Mucosa of descending colon (tissue), 3 donors: ENCODE data around the gene PKIG. TPM values are rescaled to one million over a fixed set of nuclear protein-coding genes. Genes with fewer than 3 reads are reported as not detected.

ENCODE experiments used
- ATAC-seq: fragments of 200-7000 bp; cut with Tn5 transposase; one replicate; pipeline ENCODE4 v1.9.1; 2020; ENCODE audit warnings: mild to moderate bottlenecking, moderate library complexity
- DNase-seq, 3 donors: peaks; one replicate each; pipeline ENCODE4 v3.0.0-alpha.2; 2020
- H3K36me3 ChIP-seq: fragments of 200-600 bp; one replicate; pipeline ENCODE4 v1.8.0; 2021; ENCODE audit warnings: low read depth, mild to moderate bottlenecking
- H3K4me1 ChIP-seq: fragments of 200-600 bp; one replicate; pipeline ENCODE4 v1.8.0; 2021; ENCODE audit warnings: low read depth, mild to moderate bottlenecking
- H3K4me3 ChIP-seq: fragments of 200-600 bp; one replicate; pipeline ENCODE4 v1.8.0; 2021; ENCODE audit warnings: mild to moderate bottlenecking
- H3K9me3 ChIP-seq: fragments of 200-600 bp; one replicate; pipeline ENCODE4 v1.8.0; 2021; ENCODE audit warnings: mild to moderate bottlenecking
- intact Hi-C, 2 donors: fragments of 100-400 bp; cut with DNase I in 1 of 2; cut with micrococcal nuclease in 1 of 2; formaldehyde crosslinking; loops; one replicate each; pipeline versions ENCODE4 v1.11.0 to v1.11.1; 2022; cut with DNase I, micrococcal nuclease
- long read RNA-seq, 2 donors: library from polyadenylated mRNA; unstranded; transcript quantifications; one replicate each; pipeline ENCODE4 v2.0.0, GENCODE V29; 2019 to 2021
- total RNA-seq, 3 donors: library from RNA; stranded (reverse); fragmentation: NEBNext Ultra II Directional in 2 of 3; extraction: Animal tissue kit (Norgen Biotek cat#: 25700) in 2 of 3; gene quantifications; one replicate each; pipeline versions ENCODE4 v1.2.1 to v1.2.4, GENCODE V29; 2021 to 2023
- TF ChIP-seq, protein P1 (sequence below): fragments of 200-600 bp; IDR thresholded peaks from one replicate; pipeline ENCODE4 v1.8.0; 2022; ENCODE audit warnings: antibody characterized with exemption, mild to moderate bottlenecking
- donor health status: DM: no; HTN: no; CAD: no; lungs with moderate emphysema.
- donor health status: DM: no; HTN: no; CAD: no.
- donor health status: DM: no; HTN: yes; CAD: no.

The PKIG gene
- total RNA-seq: 100 to 1,000 TPM in 1 of 3 donors, 10 to 100 TPM in 2; 39.9 to 101 (median 42.4) TPM
- long read RNA-seq, donor 1, transcript PKIG-202 (4 exons, 1,180 nt): minor isoform, 16 of 156 reads
- long read RNA-seq, donor 1, transcript PKIG-206 (5 exons, 1,338 nt): minor isoform, 15 of 156 reads
- long read RNA-seq, donor 1, transcript PKIG-207 (4 exons, 1,191 nt): major isoform, 91 of 156 reads
- long read RNA-seq, donor 1, partial matches to known transcripts: 6 of 156 reads
- long read RNA-seq, donor 1, other reads (novel, unspliced or antisense): 28 of 156 reads
- long read RNA-seq, donor 2, transcript PKIG-207 (4 exons, 1,191 nt): major isoform, 15 of 32 reads
- long read RNA-seq, donor 2, partial matches to known transcripts: 4 of 32 reads
- long read RNA-seq, donor 2, other reads (novel, unspliced or antisense): 8 of 32 reads

DNA sequence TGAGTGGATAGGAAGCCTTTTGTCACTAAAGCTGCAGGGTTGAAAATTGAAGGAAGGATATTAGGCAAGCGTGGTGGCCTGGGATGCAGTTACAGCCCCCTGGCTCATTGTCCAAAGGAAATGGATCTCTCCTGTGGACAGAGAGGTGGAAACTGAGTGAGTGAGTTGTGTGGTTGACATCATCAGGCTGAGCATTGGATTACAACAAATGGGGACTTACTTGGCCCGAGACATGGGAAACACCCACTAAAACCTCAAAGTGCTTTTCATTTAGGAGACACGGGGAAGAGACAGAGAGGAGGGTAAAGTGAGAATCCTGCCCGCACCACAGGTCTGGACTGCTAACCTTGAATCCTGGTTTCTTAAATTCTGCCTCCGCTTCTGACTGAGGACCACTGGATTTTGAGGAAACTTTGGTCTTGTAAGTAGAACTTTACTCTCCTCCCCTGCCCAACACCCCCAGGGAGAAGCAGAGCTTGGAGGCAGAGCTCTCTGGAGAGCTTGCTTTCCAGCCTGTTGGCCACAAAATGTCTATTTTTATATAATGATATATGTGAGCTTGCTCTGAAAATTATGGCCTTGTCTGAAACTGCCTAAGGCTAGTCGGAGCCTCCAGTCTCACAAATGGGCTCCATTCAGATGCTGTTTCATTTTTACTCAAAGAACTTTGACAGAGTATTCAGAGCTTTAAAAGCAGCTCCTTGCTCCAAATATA, at the start of gene PKIG:
Gene PKIG, plus strand, starts transcription at position 269 of the 715 bp plus-strand sequence. CDS start 31,978 bp downstream, outside the sequence.
- intact Hi-C loops: no loop called here
- ATAC-seq (peak; percentile 31), DNase-seq (no peak)
- Histone ChIP-seq H3K4me3 (no peak within 1 kb of the TSS), H3K4me1 (no peaks in the 10 kb centered on the region), H3K9me3 (no peaks in the 10 kb centered on the region), H3K36me3 (no peaks in the 10 kb centered on the region)
- TF ChIP-seq, protein P1, sequence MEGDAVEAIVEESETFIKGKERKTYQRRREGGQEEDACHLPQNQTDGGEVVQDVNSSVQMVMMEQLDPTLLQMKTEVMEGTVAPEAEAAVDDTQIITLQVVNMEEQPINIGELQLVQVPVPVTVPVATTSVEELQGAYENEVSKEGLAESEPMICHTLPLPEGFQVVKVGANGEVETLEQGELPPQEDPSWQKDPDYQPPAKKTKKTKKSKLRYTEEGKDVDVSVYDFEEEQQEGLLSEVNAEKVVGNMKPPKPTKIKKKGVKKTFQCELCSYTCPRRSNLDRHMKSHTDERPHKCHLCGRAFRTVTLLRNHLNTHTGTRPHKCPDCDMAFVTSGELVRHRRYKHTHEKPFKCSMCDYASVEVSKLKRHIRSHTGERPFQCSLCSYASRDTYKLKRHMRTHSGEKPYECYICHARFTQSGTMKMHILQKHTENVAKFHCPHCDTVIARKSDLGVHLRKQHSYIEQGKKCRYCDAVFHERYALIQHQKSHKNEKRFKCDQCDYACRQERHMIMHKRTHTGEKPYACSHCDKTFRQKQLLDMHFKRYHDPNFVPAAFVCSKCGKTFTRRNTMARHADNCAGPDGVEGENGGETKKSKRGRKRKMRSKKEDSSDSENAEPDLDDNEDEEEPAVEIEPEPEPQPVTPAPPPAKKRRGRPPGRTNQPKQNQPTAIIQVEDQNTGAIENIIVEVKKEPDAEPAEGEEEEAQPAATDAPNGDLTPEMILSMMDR: no peak

GRCh38 chr20:44532981-44533331, 49.4 kb upstream of the PKIG start:
- H3K9me3 ChIP-seq: no peaks in the 10 kb centered on the region
- DNase-seq: no peak
- H3K4me3 ChIP-seq: no peak overlapping the region
- H3K4me1 ChIP-seq: peaks cover 35% of the 10 kb centered on the region
- ATAC-seq: no peak
- H3K36me3 ChIP-seq: no peaks in the 10 kb centered on the region
- intact Hi-C loops: loop anchor here (5.0 to 10.0 kb wide), 2 partner anchors 69 to 72 kb away; no protein-coding TSS in a partner anchor
- TF ChIP-seq, protein P1: no peak

DNA sequence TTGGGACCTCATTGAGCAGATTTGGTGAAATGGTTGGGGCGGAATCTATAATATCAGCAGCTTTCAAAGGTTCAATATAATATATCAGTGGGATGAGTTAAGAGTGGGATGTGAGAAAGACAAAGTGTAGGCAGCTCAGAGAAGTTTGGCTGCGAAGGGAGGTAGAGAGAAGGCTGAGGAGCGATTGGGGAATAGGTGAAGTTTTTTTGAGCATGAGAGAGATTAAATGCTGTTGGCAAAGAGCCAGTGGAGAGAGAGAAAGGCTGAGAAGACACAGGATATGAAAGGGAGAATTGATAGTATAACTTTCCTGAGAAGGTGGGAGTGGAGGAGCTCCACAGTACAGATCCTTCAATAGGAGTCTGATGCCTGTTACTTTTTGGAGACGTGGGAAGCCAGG, 48.5 kb upstream of the PKIG start:
- no peak for DNase-seq
- Histone ChIP-seq H3K9me3 (no peaks in the 10 kb centered on the region), H3K4me3 (no peak overlapping the region), H3K4me1 (peaks cover 35% of the 10 kb centered on the region), H3K36me3 (no peaks in the 10 kb centered on the region)
- TF ChIP-seq, protein P1: no peak
- intact Hi-C loops: loop anchor here (5.0 to 10.0 kb wide), 2 partner anchors 68 to 71 kb away; no protein-coding TSS in a partner anchor
- ATAC-seq: no peak

DNA sequence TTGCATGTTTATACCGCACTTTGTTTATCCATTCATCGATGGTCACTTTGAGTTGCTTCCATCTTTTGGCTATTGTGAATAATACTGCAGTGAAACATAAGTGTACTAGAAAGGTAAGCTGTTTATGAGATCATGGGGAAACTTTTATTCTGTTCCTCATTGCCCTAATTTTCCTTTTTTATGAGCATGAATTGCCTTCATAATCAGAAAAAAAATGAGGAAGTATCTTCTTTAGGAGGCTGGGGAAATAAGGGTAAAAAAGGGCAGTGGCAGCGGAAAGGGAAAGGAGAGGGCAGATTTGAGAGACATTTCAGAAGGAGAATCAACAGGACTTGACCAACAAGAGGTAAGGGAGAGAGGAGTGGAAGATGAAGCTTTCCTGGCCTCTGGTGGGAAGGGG, 46.2 kb upstream of the PKIG start:
- peak; percentile 74 for ATAC-seq
- no peaks in the 10 kb centered on the region for H3K9me3 ChIP-seq
- intact Hi-C loops: loop anchor here in 1 of 2 donors (10.0 kb wide), 1 partner anchor 69 kb away; no protein-coding TSS in a partner anchor
- no peaks in the 10 kb centered on the region for H3K36me3 ChIP-seq
- no peak for DNase-seq
- no peak overlapping the region for H3K4me3 ChIP-seq
- peaks cover 35% of the 10 kb centered on the region for H3K4me1 ChIP-seq
- TF ChIP-seq, protein P1: no peak

DNA sequence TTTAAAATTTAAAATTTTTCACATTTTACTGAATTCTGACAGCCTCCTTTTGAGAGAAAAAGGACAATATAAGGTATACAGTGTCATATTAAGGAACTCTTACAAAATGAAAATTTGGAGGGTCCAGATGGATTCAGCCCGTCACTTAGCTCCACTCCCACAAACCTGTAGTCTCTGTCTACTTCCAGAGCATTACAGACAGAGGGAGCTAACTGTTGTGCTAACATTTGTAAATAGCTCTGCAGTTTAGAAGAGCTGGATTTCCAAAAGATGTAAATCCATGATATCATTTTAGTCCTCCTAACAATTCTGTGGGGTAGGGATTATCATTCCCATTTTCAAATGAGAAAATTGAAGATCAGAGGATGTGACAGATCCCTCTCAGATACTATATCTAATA, 44.4 kb upstream of the PKIG start:
- DNase-seq: no peak
- no peak for ATAC-seq
- TF ChIP-seq, protein P1: no peak
- Histone ChIP-seq H3K4me3 (no peak overlapping the region), H3K4me1 (peaks cover 31% of the 10 kb centered on the region), H3K9me3 (no peaks in the 10 kb centered on the region), H3K36me3 (no peaks in the 10 kb centered on the region)
- intact Hi-C loops: loop anchor here in 1 of 2 donors (10.0 kb wide), 1 partner anchor 67 kb away; no protein-coding TSS in a partner anchor
